BLaER1 treated with 17β-estradiol and CSF1 and Interleukin-3, amounts not matched to agents 10 nM and 100 nM (cell line): Measurements from ENCODE around the gene ZBTB16.

Source experiments
- H3K27ac ChIP-seq, 11 experiments: shearing (Covaris generic); formaldehyde crosslinking; 2 replicates each; pipeline ENCODE4 v1.8.1; 2022
- H3K27me3 ChIP-seq, 11 experiments: shearing (Covaris generic); formaldehyde crosslinking; 2 replicates each; pipeline ENCODE4 v1.8.1; 2022
- H3K36me3 ChIP-seq, 11 experiments: shearing (Covaris generic); formaldehyde crosslinking; 2 replicates each; pipeline ENCODE4 v1.8.1; 2022
- H3K4me1 ChIP-seq, 10 experiments: shearing (Covaris generic); formaldehyde crosslinking; 2 replicates each; pipeline ENCODE4 v1.8.1; 2022
- H3K4me2 ChIP-seq, 11 experiments: shearing (Covaris generic); formaldehyde crosslinking; 2 replicates each; pipeline ENCODE4 v1.8.1; 2022
- H3K4me3 ChIP-seq, 10 experiments: shearing (Covaris generic); formaldehyde crosslinking; 2 replicates each; pipeline ENCODE4 v1.8.1; 2022
- H3K9ac ChIP-seq, 11 experiments: shearing (Covaris generic); formaldehyde crosslinking; 2 replicates each; pipeline ENCODE4 v1.8.1; 2022
- H3K9me3 ChIP-seq, 11 experiments: shearing (Covaris generic); formaldehyde crosslinking; replicated peaks in 1 of 11; 2 replicates each; pipeline ENCODE4 v1.8.1; 2022
- H4K20me1 ChIP-seq, 11 experiments: shearing (Covaris generic); formaldehyde crosslinking; 2 replicates each; pipeline ENCODE4 v1.8.1; 2022
- Cebpa-rat ChIP-seq, 11 experiments: shearing (Covaris generic); IDR thresholded peaks; 2 replicates each; pipeline ENCODE4 v1.8.1; 2022

Gene ZBTB16

DNA sequence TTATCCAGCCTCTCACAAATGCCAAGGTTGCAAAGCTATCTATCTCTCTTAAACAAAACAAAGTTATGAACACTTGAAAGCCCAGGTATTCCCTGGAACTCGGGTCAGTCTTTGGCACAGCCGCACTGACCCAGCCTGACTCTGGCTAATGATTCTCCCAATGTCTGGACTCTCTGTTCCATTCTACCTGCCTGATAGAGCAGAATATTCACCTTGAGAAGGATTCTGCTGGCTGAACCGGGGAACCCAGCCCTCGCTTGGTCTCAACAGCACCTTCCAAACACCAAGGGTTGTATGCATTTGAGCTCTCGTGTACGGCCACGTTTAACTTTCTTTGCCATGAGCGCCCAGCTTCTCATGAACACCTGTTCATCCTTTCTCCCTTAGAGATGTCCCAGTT, 116.8 kb downstream of the ZBTB16 start:
- Histone ChIP-seq H3K27me3 (peaks cover 0 to 100% (median 0%) of the 10 kb centered on the region in 11 experiments; a peak in 10 of 22 replicates), H3K9me3 (no peaks in the 10 kb centered on the region), H3K36me3 (no peaks in the 10 kb centered on the region), H3K4me1 (peaks cover 0 to 55% (median 32%) of the 10 kb centered on the region in 10 experiments; a peak in 18 of 20 replicates), H3K4me3 (no peak overlapping the region), H4K20me1 (peaks cover 0 to 61% (median 0%) of the 10 kb centered on the region in 11 experiments; a peak in 5 of 22 replicates), H3K4me2 (no peak overlapping the region), H3K9ac (no peak overlapping the region), H3K27ac (no peak overlapping the region)
- TF ChIP-seq Cebpa-rat (IDR thresholded peaks at IDR 0.05), result no peak

DNA sequence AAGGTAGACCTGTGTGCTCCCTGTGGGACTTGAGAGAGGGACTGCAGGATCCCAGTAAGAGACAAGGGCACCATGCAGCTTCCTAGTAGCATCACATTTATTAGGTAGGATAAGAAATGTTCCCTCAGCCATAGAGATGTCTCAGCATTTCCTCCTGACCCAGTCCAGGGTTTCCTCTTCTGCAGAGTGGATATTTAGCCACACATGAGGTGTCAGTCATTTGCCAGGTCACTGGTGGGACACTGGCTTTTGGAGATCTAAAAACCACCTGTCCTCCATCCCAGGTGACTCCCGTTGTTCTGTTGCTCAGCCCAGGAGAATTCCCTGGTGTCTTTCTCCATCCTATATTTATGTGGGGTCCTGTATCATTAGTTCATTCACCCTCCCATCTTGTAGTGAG, 119.1 kb downstream of the ZBTB16 start:
- Histone ChIP-seq H3K4me2 (peak overlapping the region in 6 of 11 experiments; percentile 7 to 25 (median 14); a peak in 6 of 22 replicates), H3K27ac (no peak overlapping the region), H3K27me3 (peaks cover 0 to 96% (median 0%) of the 10 kb centered on the region in 11 experiments; a peak in 8 of 22 replicates), H3K4me3 (no peak overlapping the region), H4K20me1 (peaks cover 0 to 37% (median 0%) of the 10 kb centered on the region in 11 experiments; a peak in 4 of 22 replicates), H3K4me1 (peaks cover 0 to 44% (median 16%) of the 10 kb centered on the region in 10 experiments; a peak in 11 of 20 replicates), H3K36me3 (no peaks in the 10 kb centered on the region), H3K9me3 (no peaks in the 10 kb centered on the region), H3K9ac (no peak overlapping the region)
- TF ChIP-seq Cebpa-rat (IDR thresholded peaks at IDR 0.05), result no peak

- Histone ChIP-seq H4K20me1 (peaks cover 0 to 30% (median 0%) of the 10 kb centered on the region in 11 experiments; a peak in 4 of 22 replicates), H3K4me2 (peak overlapping the region in 7 of 11 experiments; percentile 7 to 26 (median 21); a peak in 9 of 22 replicates), H3K27me3 (peaks cover 0 to 91% (median 0%) of the 10 kb centered on the region in 11 experiments; a peak in 8 of 22 replicates), H3K4me3 (no peak overlapping the region), H3K9me3 (no peaks in the 10 kb centered on the region), H3K27ac (no peak overlapping the region), H3K4me1 (peaks cover 0 to 37% (median 15%) of the 10 kb centered on the region in 10 experiments; a peak in 11 of 20 replicates), H3K9ac (no peak overlapping the region), H3K36me3 (no peaks in the 10 kb centered on the region)
- TF ChIP-seq Cebpa-rat (IDR thresholded peaks at IDR 0.05), result no peak
Observed at GRCh38 chr11:114179234-114179941, 119.9 kb downstream of the ZBTB16 start.

DNA sequence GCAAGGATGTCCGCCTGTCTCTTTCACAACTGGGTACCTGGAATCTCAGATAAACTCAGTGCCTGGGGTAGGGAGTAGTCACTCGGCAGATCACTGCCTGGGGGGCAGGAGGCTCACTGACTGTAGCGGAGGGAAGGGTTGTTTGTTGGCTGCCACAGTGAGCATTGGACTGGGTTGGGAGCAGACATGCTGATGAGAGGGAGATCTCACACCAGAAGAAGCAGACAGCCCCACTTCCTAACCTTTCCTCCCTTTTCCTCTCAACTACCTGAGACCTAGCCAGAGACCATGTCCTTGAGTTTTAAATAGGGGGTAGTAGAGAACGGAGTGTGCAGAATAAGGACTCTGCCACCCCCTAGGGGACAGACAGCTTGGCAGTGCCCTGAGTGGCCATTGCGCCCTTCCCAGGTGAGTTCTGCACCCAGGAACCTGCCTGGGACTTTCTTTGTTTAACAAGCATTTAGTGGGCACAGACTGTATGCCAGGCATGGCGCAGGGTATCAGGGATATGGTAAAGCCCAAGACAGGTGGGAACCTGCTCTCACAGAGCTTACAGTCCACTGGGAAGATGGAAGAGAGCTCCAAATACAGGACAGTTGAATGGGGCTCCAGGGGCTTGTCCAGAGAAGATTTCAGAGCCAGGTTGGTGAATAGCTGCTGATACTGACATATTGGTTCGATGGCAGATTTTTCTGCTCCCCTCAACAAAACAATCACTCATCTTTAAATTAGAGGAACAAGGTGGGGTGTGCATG, 121.0 kb downstream of the ZBTB16 start:
- peak overlapping the region in 1 of 11 experiments; percentile 22; a peak in 1 of 22 replicates for H3K4me2 ChIP-seq
- peaks cover 0 to 32% (median 15%) of the 10 kb centered on the region in 10 experiments; a peak in 11 of 20 replicates for H3K4me1 ChIP-seq
- no peak for TF ChIP-seq Cebpa-rat (IDR thresholded peaks at IDR 0.05)
- H3K9me3 ChIP-seq, result no peaks in the 10 kb centered on the region
- no peaks in the 10 kb centered on the region for H3K36me3 ChIP-seq
- no peak overlapping the region for H3K9ac ChIP-seq
- peaks cover 0 to 22% (median 0%) of the 10 kb centered on the region in 11 experiments; a peak in 2 of 22 replicates for H4K20me1 ChIP-seq
- H3K27me3 ChIP-seq, result peaks cover 0 to 80% (median 0%) of the 10 kb centered on the region in 11 experiments; a peak in 7 of 22 replicates
- no peak overlapping the region for H3K27ac ChIP-seq
- H3K4me3 ChIP-seq, result no peak overlapping the region

DNA sequence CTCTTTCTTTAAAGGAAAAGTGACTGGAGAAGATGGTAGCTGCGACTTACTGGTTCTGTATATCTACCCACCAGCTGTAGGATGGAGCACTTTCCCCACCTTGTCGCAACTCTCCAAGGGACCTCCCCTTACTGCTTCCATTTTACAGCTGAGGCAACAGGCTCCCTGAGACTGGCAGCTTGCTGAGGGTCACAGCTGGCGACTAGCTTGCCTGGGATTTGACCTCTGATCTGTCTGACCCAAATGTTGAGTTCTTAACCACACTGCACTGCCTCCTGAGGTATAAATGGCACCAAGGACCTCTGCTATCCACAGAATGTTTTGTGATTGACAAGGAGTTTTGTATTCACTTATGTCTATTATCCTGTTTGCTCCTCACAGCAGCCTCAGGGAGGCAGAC, 121.7 kb downstream of the ZBTB16 start:
- peaks cover 0 to 20% (median 0%) of the 10 kb centered on the region in 11 experiments; a peak in 2 of 22 replicates for H4K20me1 ChIP-seq
- no peak for TF ChIP-seq Cebpa-rat (IDR thresholded peaks at IDR 0.05)
- no peaks in the 10 kb centered on the region for H3K36me3 ChIP-seq
- H3K27ac ChIP-seq, result no peak overlapping the region
- H3K9ac ChIP-seq, result no peak overlapping the region
- H3K4me2 ChIP-seq, result no peak overlapping the region
- H3K4me1 ChIP-seq, result peaks cover 0 to 37% (median 18%) of the 10 kb centered on the region in 10 experiments; a peak in 12 of 20 replicates
- no peak overlapping the region for H3K4me3 ChIP-seq
- H3K9me3 ChIP-seq, result no peaks in the 10 kb centered on the region
- peaks cover 0 to 73% (median 0%) of the 10 kb centered on the region in 11 experiments; a peak in 7 of 22 replicates for H3K27me3 ChIP-seq

GRCh38 chr11:114181752-114182151, 122.2 kb downstream of the ZBTB16 start:
- no peak for TF ChIP-seq Cebpa-rat (IDR thresholded peaks at IDR 0.05)
- H3K36me3 ChIP-seq, result no peaks in the 10 kb centered on the region

GRCh38 chr11:114182471-114183043, 123.0 kb downstream of the ZBTB16 start:
- Histone ChIP-seq H3K4me2 (peak overlapping the region in 7 of 11 experiments; percentile 0 to 44 (median 28); a peak in 7 of 22 replicates), H4K20me1 (peaks cover 0 to 18% (median 0%) of the 10 kb centered on the region in 11 experiments; a peak in 2 of 22 replicates), H3K9ac (no peak overlapping the region), H3K4me1 (peaks cover 0 to 51% (median 31%) of the 10 kb centered on the region in 10 experiments; a peak in 15 of 20 replicates), H3K4me3 (no peak overlapping the region), H3K9me3 (no peaks in the 10 kb centered on the region), H3K36me3 (no peaks in the 10 kb centered on the region), H3K27me3 (peaks cover 0 to 73% (median 0%) of the 10 kb centered on the region in 11 experiments; a peak in 7 of 22 replicates), H3K27ac (no peak overlapping the region)
- no peak for TF ChIP-seq Cebpa-rat (IDR thresholded peaks at IDR 0.05)

More at GRCh38 chr11:114181752-114182151, 122.2 kb downstream of the ZBTB16 start:
- Histone ChIP-seq H3K27me3 (peaks cover 0 to 73% (median 0%) of the 10 kb centered on the region in 11 experiments; a peak in 7 of 22 replicates), H3K4me1 (peaks cover 0 to 42% (median 23%) of the 10 kb centered on the region in 10 experiments; a peak in 15 of 20 replicates), H3K4me3 (no peak overlapping the region), H3K4me2 (no peak overlapping the region), H4K20me1 (peaks cover 0 to 18% (median 0%) of the 10 kb centered on the region in 11 experiments; a peak in 2 of 22 replicates), H3K9me3 (no peaks in the 10 kb centered on the region), H3K9ac (no peak overlapping the region), H3K27ac (no peak overlapping the region)

GRCh38 chr11:114183044-114183511, 123.6 kb downstream of the ZBTB16 start:
- no peak overlapping the region for H3K27ac ChIP-seq
- H3K9ac ChIP-seq, result no peak overlapping the region
- peaks cover 0 to 69% (median 0%) of the 10 kb centered on the region in 11 experiments; a peak in 7 of 22 replicates for H3K27me3 ChIP-seq
- H3K4me2 ChIP-seq, result peak overlapping the region in 7 of 11 experiments; percentile 0 to 44 (median 28); a peak in 7 of 22 replicates
- no peak for TF ChIP-seq Cebpa-rat (IDR thresholded peaks at IDR 0.05)
- H3K9me3 ChIP-seq, result no peaks in the 10 kb centered on the region
- peaks cover 0 to 56% (median 33%) of the 10 kb centered on the region in 10 experiments; a peak in 15 of 20 replicates for H3K4me1 ChIP-seq
- H3K4me3 ChIP-seq, result no peak overlapping the region
- H3K36me3 ChIP-seq, result no peaks in the 10 kb centered on the region
- peaks cover 0 to 18% (median 0%) of the 10 kb centered on the region in 11 experiments; a peak in 2 of 22 replicates for H4K20me1 ChIP-seq
